ENCODE results near the gene USH1G. TPM values are rescaled to one million over a fixed set of nuclear protein-coding genes. Genes with fewer than 3 reads are reported as not detected.

Gene USH1G
- polyA plus RNA-seq, 3 donors, result not detected

GRCh38 chr17:74866198-74866835 is 56.7 kb downstream of the USH1G start:
- no peak for TF ChIP-seq CTCF (IDR thresholded peaks at IDR 0.05)
- DNase-seq, result no peak
- Histone ChIP-seq H3K27me3 (ENCODE audit: control insufficient read depth in 2 of 2, insufficient read depth in 2 of 2, low read length in 2 of 2) (peaks cover 4 to 13% of the 10 kb centered on the region in 2 donors), H3K4me2 (replicated peaks; ENCODE audit: extremely low read depth, low read length, poor library complexity, severe bottlenecking) (no peak overlapping the region), H3K36me3 (replicated peaks in 1 of 2; ENCODE audit: control insufficient read depth in 1 of 2, insufficient read depth in 2 of 2, low read length in 2 of 2) (no peaks in the 10 kb centered on the region), H3K79me2 (ENCODE audit: insufficient read depth, low read length) (no peaks in the 10 kb centered on the region), H4K20me1 (ENCODE audit: insufficient read depth, low read length) (no peaks in the 10 kb centered on the region), H3K9ac (ENCODE audit: insufficient read depth, low read length, poor library complexity, severe bottlenecking) (no peak overlapping the region), H3K4me1 (ENCODE audit: control insufficient read depth in 1 of 2, insufficient read depth in 2 of 2, low read length in 2 of 2) (peaks cover 7 to 10% of the 10 kb centered on the region in 2 donors), H3K4me3 (replicated peaks in 1 of 3; ENCODE audit: low read depth in 2 of 3, low read length in 3 of 3) (no peak overlapping the region), H3K27ac (ENCODE audit: low read depth in 1 of 2, low read length in 2 of 2) (no peak overlapping the region), H3K9me3 (replicated peaks in 1 of 2; ENCODE audit: control insufficient read depth in 1 of 2, insufficient read depth in 1 of 2, low read length in 2 of 2) (no peaks in the 10 kb centered on the region), H2AFZ (ENCODE audit: insufficient read depth, low read depth, low read length, poor library complexity, severe bottlenecking) (no peak overlapping the region)
- H3K4me1 Mint-ChIP-seq, result peaks cover 12% of the 10 kb centered on the region
- 81% methylated on average over 8 of the region's 19 CpGs for WGBS (ENCODE audit: insufficient coverage)
- H3K27ac Mint-ChIP-seq, result no peak overlapping the region
- H3K36me3 Mint-ChIP-seq, result peaks cover 19 to 21% of the 10 kb centered on the region in 2 donors
- H3K9me3 Mint-ChIP-seq, result peaks cover 0 to 9% (median 0%) of the 10 kb centered on the region in 7 donors
- no peak overlapping the region for H3K4me3 Mint-ChIP-seq
- intact Hi-C loops (cut with micrococcal nuclease), result loop anchor here (10.0 kb wide), 3 partner anchors 202 to 492 kb away; no protein-coding TSS in a partner anchor
- peaks cover 15 to 26% (median 23%) of the 10 kb centered on the region in 3 donors for H3K27me3 Mint-ChIP-seq (ENCODE audit: low read depth in 3 of 3)

Other genes with a start within 250 kb of the USH1G start
- 100 to 1,000 TPM; 112 to 184 (median 175) TPM for gene CD300LF, start 210.3 kb downstream of the USH1G start, polyA plus RNA-seq
- gene RAB37, start 186.0 kb downstream of the USH1G start, polyA plus RNA-seq, result 10 to 100 TPM; 26.8 to 40.9 (median 33.1) TPM
- gene NHERF1, start 174.6 kb downstream of the USH1G start, polyA plus RNA-seq, result 100 to 1,000 TPM in 2 of 3 donors, 10 to 100 TPM in 1; 79.5 to 149 (median 131) TPM
- 10 to 100 TPM in 1 of 3 donors, 1 to 10 TPM in 2; 7.1 to 95.6 (median 7.8) TPM for gene NAT9, start 146.9 kb downstream of the USH1G start, polyA plus RNA-seq
- under 1 TPM in 1 of 3 donors, not detected in 2; 0.04 TPM for gene GRIN2C, start 63.4 kb downstream of the USH1G start, polyA plus RNA-seq
- gene FDXR, start 50.3 kb downstream of the USH1G start, polyA plus RNA-seq, result 1 to 10 TPM; 2.5 to 7.3 (median 6.2) TPM
- gene FADS6, start 29.6 kb downstream of the USH1G start, polyA plus RNA-seq, result not detected
- under 1 TPM in 1 of 3 donors, not detected in 2; 0.05 TPM for gene OTOP2, start 1.0 kb upstream of the USH1G start, polyA plus RNA-seq
- not detected for gene OTOP3, start 12.6 kb upstream of the USH1G start, polyA plus RNA-seq
- not detected for gene HID1, start 49.5 kb upstream of the USH1G start, polyA plus RNA-seq
- under 1 TPM in 1 of 3 donors, not detected in 2; 0.05 TPM for gene CDR2L, start 64.4 kb upstream of the USH1G start, polyA plus RNA-seq
- 10 to 100 TPM; 18.9 to 52.6 (median 44.4) TPM for gene MRPL58, start 89.4 kb upstream of the USH1G start, polyA plus RNA-seq
- 100 to 1,000 TPM; 139 to 451 (median 437) TPM for gene ATP5PD, start 123.7 kb upstream of the USH1G start, polyA plus RNA-seq
- 10 to 100 TPM in 1 of 3 donors, 1 to 10 TPM in 2; 2.8 to 17.0 (median 2.9) TPM for gene KCTD2, start 124.0 kb upstream of the USH1G start, polyA plus RNA-seq
- gene SLC16A5, start 164.7 kb upstream of the USH1G start, polyA plus RNA-seq, result 10 to 100 TPM; 26.1 to 99.4 (median 27.0) TPM
- 10 to 100 TPM in 1 of 3 donors, 1 to 10 TPM in 2; 1.3 to 11.8 (median 2.1) TPM for gene ARMC7, start 186.7 kb upstream of the USH1G start, polyA plus RNA-seq
- 10 to 100 TPM; 27.8 to 45.6 (median 36.2) TPM for gene NT5C, start 208.5 kb upstream of the USH1G start, polyA plus RNA-seq
- 100 to 1,000 TPM in 2 of 3 donors, 10 to 100 TPM in 1; 79.7 to 181 (median 156) TPM for gene JPT1, start 231.3 kb upstream of the USH1G start, polyA plus RNA-seq